ENCODE results near the gene OPRL1. TPM values are rescaled to one million over a fixed set of nuclear protein-coding genes. Genes with fewer than 3 reads are reported as not detected.

OPRL1 gene
- total RNA-seq (10 to 100 TPM in 1 of 2 donors, 1 to 10 TPM in 1; 5.2 to 13.9 TPM), polyA plus RNA-seq (ENCODE audit: insufficient read length in 2 of 2) (10 to 100 TPM; 23.4 to 26.3 TPM)
- long read RNA-seq, donor 1, partial matches to known transcripts = 25 of 25 reads
- long read RNA-seq, donor 1, other reads (novel, unspliced or antisense) = 0 of 25 reads
- long read RNA-seq, donor 2, partial matches to known transcripts = 6 of 16 reads
- long read RNA-seq, donor 2, other reads (novel, unspliced or antisense) = 10 of 16 reads
- long read RNA-seq, donor 3, partial matches to known transcripts = 8 of 17 reads
- long read RNA-seq, donor 3, other reads (novel, unspliced or antisense) = 9 of 17 reads
- long read RNA-seq, donor 4 = 0 reads

DNA sequence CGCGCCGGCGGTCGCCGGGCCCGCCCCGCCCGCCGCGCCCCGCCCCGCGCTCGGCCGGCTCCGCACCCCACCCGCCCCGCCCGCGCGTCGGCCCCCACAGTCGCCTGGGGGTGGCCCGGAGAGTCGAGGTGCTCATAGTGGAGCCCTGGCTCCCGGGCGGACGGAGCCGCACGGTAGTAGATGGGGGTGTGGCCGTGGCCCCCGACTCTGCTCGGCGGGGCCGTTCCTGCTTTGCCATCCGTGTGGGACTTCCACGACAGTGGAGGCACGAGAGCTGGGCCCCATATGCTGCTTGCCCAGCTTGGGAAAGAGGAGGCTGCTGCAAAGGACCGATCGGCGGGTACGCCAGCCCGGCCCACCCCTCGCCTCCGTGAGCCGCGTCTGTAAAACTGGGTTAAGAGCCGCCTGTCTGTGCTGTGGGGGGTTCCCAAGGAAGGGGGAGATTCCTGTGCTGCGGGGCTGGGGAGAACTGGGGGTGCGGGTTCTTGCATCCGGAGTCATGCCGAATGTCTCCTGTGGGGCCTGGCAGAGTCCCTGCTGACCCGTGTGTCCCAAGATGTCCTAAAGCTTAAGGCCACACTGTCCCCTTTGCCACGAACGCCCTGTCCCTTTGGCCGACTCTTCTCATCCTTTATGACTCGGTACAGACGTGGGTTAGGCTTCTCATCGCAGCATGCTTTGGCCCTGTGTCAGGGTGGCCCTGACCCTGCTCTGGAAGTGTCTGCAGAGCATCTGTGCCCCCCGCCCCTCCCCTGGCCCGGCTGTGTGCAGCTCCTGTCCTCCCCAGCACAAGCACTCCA lies at the start of gene OPRL1:
Gene OPRL1 (plus strand): TSS at position 70 of the 800 bp plus-strand sequence. CDS start 12,639 bp downstream, outside the sequence.
- Histone ChIP-seq H3K9me3 (ENCODE audit: control insufficient read depth, insufficient read depth, low read length) (no peaks in the 10 kb centered on the region), H3K27me3 (ENCODE audit: control insufficient read depth, insufficient read depth, low read length) (peaks cover 12% of the 10 kb centered on the region), H3K4me3 (ENCODE audit: low read depth, low read length) (peak within 1 kb of the TSS; percentile 64), H3K27ac (ENCODE audit: low read depth, low read length) (peak within 1 kb of the TSS; percentile 69), H3K4me1 (ENCODE audit: control insufficient read depth, insufficient read depth, low read length) (peaks cover 70% of the 10 kb centered on the region), H3K36me3 (ENCODE audit: control insufficient read depth, insufficient read depth, low read length) (peaks cover 23% of the 10 kb centered on the region)
- WGBS (ENCODE audit: insufficient coverage) = 5% methylated on average over 62 of the region's 62 CpGs
- no peak for DNase-seq (ENCODE audit: low read depth in 4 of 6, low spot score in 6 of 6)

DNA sequence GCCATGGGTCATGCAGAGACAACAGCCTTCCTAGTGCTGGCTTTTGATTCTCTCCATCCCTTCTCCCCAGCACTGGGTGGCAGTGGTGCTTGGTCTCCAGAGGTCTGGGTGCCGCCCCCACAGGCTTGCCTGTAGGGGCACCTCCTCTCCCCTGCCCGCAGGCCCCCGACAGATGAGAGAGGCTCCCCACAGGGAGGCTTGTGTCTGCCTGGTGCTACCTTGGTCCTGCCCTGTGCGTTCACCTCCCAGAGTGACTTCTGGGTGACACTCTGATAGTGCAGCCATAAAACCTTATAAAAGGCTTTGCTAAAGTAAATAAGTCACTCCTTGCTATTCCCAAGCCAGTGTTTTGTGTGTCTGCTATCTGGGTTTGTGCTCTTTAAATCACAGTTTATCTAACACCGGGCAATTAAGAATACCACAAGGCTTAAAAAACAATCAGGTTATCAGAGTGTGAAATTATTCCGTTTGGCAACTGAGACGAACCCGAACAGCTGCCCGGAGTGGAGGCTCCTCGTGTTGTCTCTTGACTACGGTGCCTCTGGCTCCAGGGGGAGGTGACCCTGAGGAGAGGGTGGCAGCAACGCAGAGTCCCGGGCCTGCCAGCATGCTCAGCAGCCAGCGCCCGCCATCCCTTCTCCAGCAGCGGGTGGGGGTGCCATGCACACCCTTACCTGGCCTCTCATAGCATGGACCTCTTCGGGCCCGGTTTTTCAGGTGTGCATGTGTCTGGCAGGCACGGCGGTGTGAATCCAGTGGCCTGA lies 49.3 kb upstream of the OPRL1 start:
- whole genome bisulfite sequencing (ENCODE audit: insufficient coverage) = 85% methylated on average over 19 of the region's 20 CpGs
- no peaks in the 10 kb centered on the region for H3K27me3 ChIP-seq (ENCODE audit: control insufficient read depth, insufficient read depth, low read length)
- no peak overlapping the region for H3K4me3 ChIP-seq (ENCODE audit: low read depth, low read length)
- H3K36me3 ChIP-seq (ENCODE audit: control insufficient read depth, insufficient read depth, low read length) = peaks cover 99% of the 10 kb centered on the region
- H3K9me3 ChIP-seq (ENCODE audit: control insufficient read depth, insufficient read depth, low read length) = no peaks in the 10 kb centered on the region
- peaks cover 1% of the 10 kb centered on the region for H3K4me1 ChIP-seq (ENCODE audit: control insufficient read depth, insufficient read depth, low read length)
- H3K27ac ChIP-seq (ENCODE audit: low read depth, low read length) = no peak overlapping the region
- no peak for DNase-seq (ENCODE audit: low read depth in 4 of 6, low spot score in 6 of 6)

DNA sequence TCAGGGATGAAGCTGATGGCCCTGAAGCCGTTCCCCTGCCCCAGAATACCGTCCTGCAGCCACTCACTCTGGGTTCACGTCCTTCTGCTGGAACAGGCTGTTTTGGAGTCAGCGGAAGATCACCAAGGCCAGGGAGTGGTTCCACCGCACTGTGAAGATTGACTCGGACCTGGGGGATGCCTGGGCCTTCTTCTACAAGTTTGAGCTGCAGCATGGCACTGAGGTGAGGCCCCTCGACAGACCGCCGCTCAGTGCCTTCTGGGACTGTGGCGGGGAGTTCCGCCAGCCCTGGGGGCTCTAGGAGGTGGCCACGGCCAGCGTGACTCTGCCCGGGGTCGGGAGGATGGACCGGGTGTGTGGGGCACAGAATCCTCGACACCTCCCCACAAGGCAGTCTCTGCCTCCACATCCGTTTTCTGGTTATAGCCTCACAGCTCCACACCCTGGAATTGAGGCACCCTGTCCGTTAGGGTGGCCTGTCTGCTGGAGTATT lies 48.0 kb upstream of the OPRL1 start:
- Histone ChIP-seq H3K36me3 (ENCODE audit: control insufficient read depth, insufficient read depth, low read length) (peaks cover 99% of the 10 kb centered on the region), H3K27me3 (ENCODE audit: control insufficient read depth, insufficient read depth, low read length) (peaks cover 5% of the 10 kb centered on the region), H3K27ac (ENCODE audit: low read depth, low read length) (no peak overlapping the region), H3K4me1 (ENCODE audit: control insufficient read depth, insufficient read depth, low read length) (peaks cover 8% of the 10 kb centered on the region), H3K4me3 (ENCODE audit: low read depth, low read length) (no peak overlapping the region), H3K9me3 (ENCODE audit: control insufficient read depth, insufficient read depth, low read length) (no peaks in the 10 kb centered on the region)
- DNase-seq (ENCODE audit: low read depth in 4 of 6, low spot score in 6 of 6) = no peak
- 91% methylated on average over 18 of the region's 19 CpGs for WGBS (ENCODE audit: insufficient coverage)

DNA sequence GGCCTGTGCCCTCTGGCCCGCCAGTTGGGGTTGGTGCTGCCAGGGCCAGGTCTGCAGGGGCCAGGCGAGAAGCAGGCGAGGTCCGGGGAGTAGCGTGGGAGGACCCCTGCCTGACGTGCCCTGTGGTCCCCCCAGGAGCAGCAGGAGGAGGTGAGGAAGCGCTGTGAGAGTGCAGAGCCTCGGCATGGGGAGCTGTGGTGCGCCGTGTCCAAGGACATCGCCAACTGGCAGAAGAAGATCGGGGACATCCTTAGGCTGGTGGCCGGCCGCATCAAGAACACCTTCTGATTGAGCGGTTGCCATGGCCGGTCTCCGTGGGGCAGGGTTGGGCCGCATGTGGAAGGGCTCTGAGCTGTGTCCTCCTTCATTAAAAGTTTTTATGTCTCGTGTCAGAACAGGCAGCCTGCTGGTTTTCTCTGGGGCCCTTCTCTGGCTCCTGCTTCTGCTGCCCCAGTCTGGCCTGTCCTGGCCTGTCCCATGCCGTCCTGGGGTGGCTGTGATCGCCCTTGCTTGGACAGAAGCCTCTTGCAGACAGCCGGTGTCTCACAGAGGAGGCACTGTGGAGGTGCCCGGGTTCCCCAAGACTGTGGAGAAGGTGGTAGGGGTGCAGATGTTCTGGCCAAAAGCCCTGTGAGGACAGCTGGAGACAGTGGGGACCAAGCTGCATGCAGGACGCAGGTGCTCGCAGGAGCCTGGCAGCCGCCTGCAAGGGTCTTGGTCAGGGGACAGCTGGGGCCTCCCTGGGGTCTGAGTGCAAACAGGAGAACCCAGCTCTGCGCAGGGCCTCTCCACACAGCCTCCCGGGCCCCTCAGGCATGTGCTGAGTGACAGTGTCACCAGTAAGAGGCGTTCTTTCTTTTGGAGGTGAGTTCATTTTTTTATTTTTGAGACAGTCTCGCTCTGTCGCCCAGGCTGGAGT lies 46.9 kb upstream of the OPRL1 start:
- no peak overlapping the region for H3K27ac ChIP-seq (ENCODE audit: low read depth, low read length)
- WGBS (ENCODE audit: insufficient coverage) = 92% methylated on average over 31 of the region's 31 CpGs
- peaks cover 89% of the 10 kb centered on the region for H3K36me3 ChIP-seq (ENCODE audit: control insufficient read depth, insufficient read depth, low read length)
- H3K4me1 ChIP-seq (ENCODE audit: control insufficient read depth, insufficient read depth, low read length) = peaks cover 19% of the 10 kb centered on the region
- no peak for DNase-seq (ENCODE audit: low read depth in 4 of 6, low spot score in 6 of 6)
- H3K27me3 ChIP-seq (ENCODE audit: control insufficient read depth, insufficient read depth, low read length) = peaks cover 16% of the 10 kb centered on the region
- H3K9me3 ChIP-seq (ENCODE audit: control insufficient read depth, insufficient read depth, low read length) = no peaks in the 10 kb centered on the region
- no peak overlapping the region for H3K4me3 ChIP-seq (ENCODE audit: low read depth, low read length)

DNA sequence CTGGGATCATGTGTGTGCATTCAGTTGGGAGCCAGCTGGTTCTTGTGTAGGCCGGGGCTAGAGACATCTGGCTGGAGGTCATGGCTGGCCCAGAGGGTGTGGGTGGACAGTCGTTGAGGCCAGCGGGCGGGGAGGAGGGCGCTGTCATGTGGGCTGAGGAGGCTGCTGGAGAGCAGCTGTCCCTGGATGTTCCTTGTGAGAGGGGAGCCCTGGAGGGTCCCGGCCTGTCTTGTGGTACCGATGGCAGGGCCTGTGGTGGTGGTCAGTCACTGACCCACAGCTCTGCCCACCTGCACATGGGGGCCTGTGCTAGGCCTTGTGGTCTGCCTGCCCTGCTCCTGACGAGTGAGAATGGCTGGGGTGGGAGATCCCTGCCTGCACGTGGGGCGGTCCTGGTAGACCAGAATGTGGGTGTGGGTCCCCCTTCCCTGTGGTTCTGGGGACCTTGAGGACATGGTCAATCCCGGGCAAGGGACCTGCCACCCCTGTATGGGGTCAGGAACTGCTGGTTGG lies 45.8 kb upstream of the OPRL1 start:
- Histone ChIP-seq H3K36me3 (ENCODE audit: control insufficient read depth, insufficient read depth, low read length) (peaks cover 80% of the 10 kb centered on the region), H3K4me3 (ENCODE audit: low read depth, low read length) (no peak overlapping the region), H3K27ac (ENCODE audit: low read depth, low read length) (no peak overlapping the region), H3K27me3 (ENCODE audit: control insufficient read depth, insufficient read depth, low read length) (peaks cover 25% of the 10 kb centered on the region), H3K9me3 (ENCODE audit: control insufficient read depth, insufficient read depth, low read length) (no peaks in the 10 kb centered on the region), H3K4me1 (ENCODE audit: control insufficient read depth, insufficient read depth, low read length) (peaks cover 21% of the 10 kb centered on the region)
- WGBS (ENCODE audit: insufficient coverage) = 90% methylated on average over 11 of the region's 11 CpGs
- DNase-seq (ENCODE audit: low read depth in 4 of 6, low spot score in 6 of 6) = no peak

DNA sequence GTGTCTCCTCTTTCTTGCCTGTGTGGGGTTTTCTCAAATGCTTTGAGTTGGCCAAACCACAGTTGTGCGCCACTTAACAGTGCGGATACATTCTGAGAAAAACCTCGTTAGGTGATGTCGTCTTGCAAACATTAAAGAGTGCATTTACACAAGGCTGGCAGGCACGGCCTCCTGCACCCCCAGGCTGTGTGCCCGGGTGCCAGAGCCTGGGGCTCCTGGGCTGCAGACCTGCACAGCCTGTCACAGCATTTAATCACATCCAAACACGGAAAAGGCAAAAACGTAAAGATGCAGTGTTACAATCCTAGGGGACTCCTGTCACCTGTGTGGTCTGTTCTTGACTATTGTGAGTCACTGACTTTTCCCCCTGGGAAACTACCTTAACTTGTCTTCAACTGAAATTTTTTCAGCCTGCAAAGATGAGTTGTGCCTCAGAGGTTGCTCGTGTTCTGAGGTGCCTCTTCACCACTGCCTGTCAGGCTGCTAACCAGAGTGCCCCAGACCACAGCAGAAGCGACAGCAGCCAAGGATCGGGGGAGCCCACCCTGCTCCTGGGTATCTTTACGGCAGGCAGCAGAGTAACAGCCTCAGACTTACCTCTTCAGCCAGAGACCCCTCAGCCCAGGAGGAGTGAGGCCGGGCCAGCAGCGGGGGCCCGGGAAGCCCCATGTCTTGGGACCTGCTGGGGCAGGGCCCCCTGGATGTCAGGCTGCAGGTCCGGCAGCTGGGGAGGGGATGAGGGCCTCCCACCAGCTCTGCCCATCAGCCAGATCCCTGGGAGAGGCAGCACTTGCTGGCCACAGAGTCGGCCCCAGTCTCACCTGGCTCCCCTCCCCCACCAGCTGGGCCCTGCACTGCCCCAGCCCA lies 44.6 kb upstream of the OPRL1 start:
- no peak for DNase-seq (ENCODE audit: low read depth in 4 of 6, low spot score in 6 of 6)
- WGBS (ENCODE audit: insufficient coverage) = 72% methylated on average over 15 of the region's 17 CpGs
- H3K4me1 ChIP-seq (ENCODE audit: control insufficient read depth, insufficient read depth, low read length) = peaks cover 34% of the 10 kb centered on the region
- peaks cover 67% of the 10 kb centered on the region for H3K36me3 ChIP-seq (ENCODE audit: control insufficient read depth, insufficient read depth, low read length)
- peaks cover 37% of the 10 kb centered on the region for H3K27me3 ChIP-seq (ENCODE audit: control insufficient read depth, insufficient read depth, low read length)
- no peak overlapping the region for H3K4me3 ChIP-seq (ENCODE audit: low read depth, low read length)
- no peaks in the 10 kb centered on the region for H3K9me3 ChIP-seq (ENCODE audit: control insufficient read depth, insufficient read depth, low read length)
- H3K27ac ChIP-seq (ENCODE audit: low read depth, low read length) = no peak overlapping the region

DNA sequence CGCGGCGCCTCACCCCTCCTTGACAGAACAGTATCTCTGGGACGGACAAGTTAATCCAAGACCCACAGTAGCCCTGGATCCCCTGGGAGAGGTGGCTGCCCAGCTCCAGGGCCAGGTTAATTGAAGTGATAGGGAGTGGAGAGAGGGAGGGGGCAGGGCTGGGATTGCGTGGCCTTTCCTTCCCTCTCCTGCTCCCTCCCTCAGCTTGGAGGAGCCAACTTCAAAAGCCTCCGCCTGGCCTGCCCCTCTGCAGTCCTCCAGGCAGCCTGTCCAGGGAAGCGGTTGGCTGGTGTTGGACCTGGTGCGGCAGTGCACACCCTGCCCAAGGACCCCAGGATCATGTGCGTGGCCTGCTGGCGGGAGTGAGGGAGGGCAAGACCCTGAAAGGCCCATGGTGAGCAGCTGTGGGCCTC lies 43.9 kb upstream of the OPRL1 start, which contains the start of gene C20orf204:
Gene C20orf204 (plus strand): TSS at position 250 of the 413 bp plus-strand sequence. CDS start 142 bp downstream, at position 392.
- Histone ChIP-seq H3K27me3 (ENCODE audit: control insufficient read depth, insufficient read depth, low read length) (peaks cover 44% of the 10 kb centered on the region), H3K27ac (ENCODE audit: low read depth, low read length) (no peak within 1 kb of the TSS), H3K9me3 (ENCODE audit: control insufficient read depth, insufficient read depth, low read length) (no peaks in the 10 kb centered on the region), H3K36me3 (ENCODE audit: control insufficient read depth, insufficient read depth, low read length) (peaks cover 61% of the 10 kb centered on the region), H3K4me3 (ENCODE audit: low read depth, low read length) (no peak within 1 kb of the TSS), H3K4me1 (ENCODE audit: control insufficient read depth, insufficient read depth, low read length) (peaks cover 36% of the 10 kb centered on the region)
- no peak for DNase-seq (ENCODE audit: low read depth in 4 of 6, low spot score in 6 of 6)
- 77% methylated on average over 8 of the region's 10 CpGs for WGBS (ENCODE audit: insufficient coverage)
